ENCODE data around the gene ASB18.

ASB18 gene

GRCh38 chr2:236164925-236165841 is 99.0 kb downstream of the ASB18 start:
- Mint-ChIP-seq H3K9me3 (no peaks in the 10 kb centered on the region), H3K27me3 (ENCODE audit: low read depth) (peaks cover 60% of the 10 kb centered on the region), H3K36me3 (ENCODE audit: low read depth) (no peaks in the 10 kb centered on the region), H3K27ac (peak overlapping the region; percentile 74), H3K4me3 (no peak overlapping the region), H3K4me1 (ENCODE audit: low read depth) (peaks cover 3% of the 10 kb centered on the region)

GRCh38 chr2:236164201-236164924 is 99.8 kb downstream of the ASB18 start:
- Mint-ChIP-seq H3K9me3 (no peaks in the 10 kb centered on the region), H3K27ac (peak overlapping the region; percentile 74), H3K4me3 (no peak overlapping the region), H3K4me1 (ENCODE audit: low read depth) (peaks cover under 1% of the 10 kb centered on the region), H3K36me3 (ENCODE audit: low read depth) (no peaks in the 10 kb centered on the region), H3K27me3 (ENCODE audit: low read depth) (peaks cover 55% of the 10 kb centered on the region)

GRCh38 chr2:236163471-236164200 is 100.6 kb downstream of the ASB18 start:
- no peaks in the 10 kb centered on the region for H3K9me3 Mint-ChIP-seq
- H3K36me3 Mint-ChIP-seq (ENCODE audit: low read depth): no peaks in the 10 kb centered on the region
- H3K4me1 Mint-ChIP-seq (ENCODE audit: low read depth): no peaks in the 10 kb centered on the region
- peaks cover 54% of the 10 kb centered on the region for H3K27me3 Mint-ChIP-seq (ENCODE audit: low read depth)
- no peak overlapping the region for H3K4me3 Mint-ChIP-seq
- H3K27ac Mint-ChIP-seq: no peak overlapping the region

DNA sequence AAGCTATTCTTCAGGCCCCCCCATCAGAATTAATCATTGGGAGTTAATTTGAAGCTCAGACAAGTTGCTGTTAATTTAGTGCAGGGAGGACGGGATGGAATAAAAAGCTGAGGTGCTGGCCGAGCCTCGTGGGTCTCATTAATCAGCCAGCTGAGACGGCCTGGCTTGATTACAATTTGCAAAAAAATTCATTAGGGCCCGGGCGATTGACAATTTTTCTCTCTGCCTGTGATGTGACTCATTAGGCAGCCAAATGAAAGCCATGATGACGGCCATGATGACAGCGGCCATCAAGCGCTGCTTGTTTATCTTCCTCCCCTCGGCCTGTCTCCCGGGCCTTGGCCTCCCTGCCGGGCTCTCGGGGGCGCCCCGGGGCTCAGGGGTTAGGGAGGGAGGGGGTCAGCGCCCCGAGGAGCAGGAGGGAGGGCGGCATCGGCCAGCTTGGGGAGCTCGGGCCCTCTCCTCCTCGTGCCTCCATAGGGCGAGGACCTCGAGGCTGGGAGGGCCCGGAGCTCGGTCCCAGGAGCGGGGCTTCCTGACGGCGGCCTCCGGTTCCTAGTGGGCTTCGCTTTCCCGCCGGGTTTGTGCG is 101.2 kb downstream of the ASB18 start:
- no peak overlapping the region for H3K27ac Mint-ChIP-seq
- no peaks in the 10 kb centered on the region for H3K4me1 Mint-ChIP-seq (ENCODE audit: low read depth)
- H3K4me3 Mint-ChIP-seq: no peak overlapping the region
- H3K27me3 Mint-ChIP-seq (ENCODE audit: low read depth): peaks cover 61% of the 10 kb centered on the region
- H3K36me3 Mint-ChIP-seq (ENCODE audit: low read depth): no peaks in the 10 kb centered on the region
- H3K9me3 Mint-ChIP-seq: no peaks in the 10 kb centered on the region

GRCh38 chr2:236162031-236162845 is 102.0 kb downstream of the ASB18 start:
- H3K36me3 Mint-ChIP-seq (ENCODE audit: low read depth): no peaks in the 10 kb centered on the region
- H3K9me3 Mint-ChIP-seq: no peaks in the 10 kb centered on the region
- no peak overlapping the region for H3K27ac Mint-ChIP-seq
- no peaks in the 10 kb centered on the region for H3K4me1 Mint-ChIP-seq (ENCODE audit: low read depth)
- peaks cover 67% of the 10 kb centered on the region for H3K27me3 Mint-ChIP-seq (ENCODE audit: low read depth)
- no peak overlapping the region for H3K4me3 Mint-ChIP-seq

GRCh38 chr2:236161531-236161930 is 102.7 kb downstream of the ASB18 start:
- Mint-ChIP-seq H3K9me3 (no peaks in the 10 kb centered on the region), H3K27ac (no peak overlapping the region), H3K4me1 (ENCODE audit: low read depth) (no peaks in the 10 kb centered on the region), H3K36me3 (ENCODE audit: low read depth) (no peaks in the 10 kb centered on the region), H3K4me3 (no peak overlapping the region), H3K27me3 (ENCODE audit: low read depth) (peaks cover 63% of the 10 kb centered on the region)

DNA sequence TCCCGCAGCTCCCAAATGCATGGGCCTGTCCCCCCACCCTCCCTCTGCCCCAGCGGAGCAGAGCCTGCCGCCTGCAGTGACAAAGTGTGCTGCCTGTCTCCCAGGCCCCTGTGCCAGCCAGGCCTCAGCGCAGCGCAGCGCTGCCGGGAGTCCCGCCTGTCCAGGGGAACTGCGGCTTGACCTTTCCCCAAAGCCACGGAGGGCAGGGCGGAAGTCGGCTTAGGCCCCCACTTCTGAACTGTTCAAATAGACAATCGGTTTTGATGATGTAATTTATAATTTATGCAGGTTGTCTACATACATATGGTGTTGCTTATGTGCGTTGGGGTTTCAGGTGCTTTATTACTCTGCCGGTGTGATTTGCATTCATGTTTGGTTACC is 103.1 kb downstream of the ASB18 start:
- H3K27ac Mint-ChIP-seq: no peak overlapping the region
- no peaks in the 10 kb centered on the region for H3K4me1 Mint-ChIP-seq (ENCODE audit: low read depth)
- H3K27me3 Mint-ChIP-seq (ENCODE audit: low read depth): peaks cover 58% of the 10 kb centered on the region
- no peaks in the 10 kb centered on the region for H3K36me3 Mint-ChIP-seq (ENCODE audit: low read depth)
- no peak overlapping the region for H3K4me3 Mint-ChIP-seq
- no peaks in the 10 kb centered on the region for H3K9me3 Mint-ChIP-seq

GRCh38 chr2:236160366-236161081 is 103.7 kb downstream of the ASB18 start:
- no peak overlapping the region for H3K27ac Mint-ChIP-seq
- no peak overlapping the region for H3K4me3 Mint-ChIP-seq
- H3K36me3 Mint-ChIP-seq (ENCODE audit: low read depth): no peaks in the 10 kb centered on the region
- H3K27me3 Mint-ChIP-seq (ENCODE audit: low read depth): peaks cover 53% of the 10 kb centered on the region
- H3K9me3 Mint-ChIP-seq: no peaks in the 10 kb centered on the region
- no peaks in the 10 kb centered on the region for H3K4me1 Mint-ChIP-seq (ENCODE audit: low read depth)

DNA sequence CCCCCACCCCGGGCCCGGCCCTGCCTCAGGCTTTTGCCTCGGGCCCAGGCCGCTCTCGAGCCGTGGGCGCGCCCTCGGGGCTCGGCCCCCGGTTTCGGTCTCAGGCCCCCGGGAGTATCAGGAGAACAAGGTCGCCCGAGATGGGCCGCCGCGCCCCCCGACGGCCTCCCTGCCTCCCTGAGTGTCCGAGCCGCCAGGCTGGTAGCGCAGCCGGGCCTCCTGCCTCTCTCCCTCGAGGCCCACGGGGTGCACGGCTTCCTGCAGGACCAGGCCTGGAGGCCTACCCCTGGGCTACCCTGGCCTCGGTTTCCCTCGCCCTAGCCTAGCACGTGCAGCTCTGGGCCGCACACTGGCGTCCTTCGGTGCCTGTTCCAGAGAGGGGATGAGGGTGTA is 104.4 kb downstream of the ASB18 start:
- Mint-ChIP-seq H3K27me3 (ENCODE audit: low read depth) (peaks cover 45% of the 10 kb centered on the region), H3K4me3 (no peak overlapping the region), H3K4me1 (ENCODE audit: low read depth) (no peaks in the 10 kb centered on the region), H3K36me3 (ENCODE audit: low read depth) (no peaks in the 10 kb centered on the region), H3K9me3 (no peaks in the 10 kb centered on the region), H3K27ac (no peak overlapping the region)

DNA sequence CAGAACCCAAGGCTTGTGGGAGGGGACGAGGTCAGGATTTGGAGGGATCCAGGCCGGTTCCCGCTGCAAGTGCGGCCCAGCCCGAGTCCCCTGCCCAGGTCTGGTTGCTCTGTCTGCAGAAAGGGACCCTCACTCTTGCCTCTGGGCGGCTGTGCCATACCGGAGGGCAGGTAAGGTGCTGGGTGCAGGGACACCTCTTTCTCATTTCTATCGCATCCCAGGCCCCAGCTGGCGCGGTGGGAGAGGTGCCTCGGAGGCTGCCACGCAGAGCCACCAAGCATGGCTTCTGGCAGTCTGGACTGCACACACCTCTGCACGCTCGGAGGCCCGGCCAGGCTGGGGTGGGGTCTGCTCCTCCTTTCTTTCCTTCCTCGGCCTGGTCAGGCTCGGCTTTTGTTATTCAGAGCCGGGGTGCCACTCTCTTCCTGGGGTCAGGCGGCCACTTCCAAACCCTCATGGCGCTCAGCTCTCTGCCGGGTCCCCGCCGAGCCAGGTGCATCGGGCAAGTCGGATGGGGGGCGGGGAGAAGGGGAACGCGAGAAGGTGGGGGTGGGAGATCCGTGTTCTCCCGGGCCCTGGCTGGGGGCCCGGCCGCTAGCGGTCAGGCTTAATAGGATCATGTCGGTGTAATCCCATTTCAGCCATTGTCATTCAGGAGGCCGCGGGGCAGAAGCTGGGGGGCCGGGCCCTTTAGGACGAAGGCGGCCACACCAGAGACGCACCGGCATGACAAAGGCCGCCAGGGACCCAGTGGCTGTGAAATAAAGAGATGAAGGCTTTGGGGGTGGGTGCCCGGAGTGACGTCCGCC is 105.0 kb downstream of the ASB18 start:
- H3K36me3 Mint-ChIP-seq (ENCODE audit: low read depth): no peaks in the 10 kb centered on the region
- H3K4me3 Mint-ChIP-seq: no peak overlapping the region
- H3K4me1 Mint-ChIP-seq (ENCODE audit: low read depth): no peaks in the 10 kb centered on the region
- peaks cover 43% of the 10 kb centered on the region for H3K27me3 Mint-ChIP-seq (ENCODE audit: low read depth)
- peaks cover 5% of the 10 kb centered on the region for H3K9me3 Mint-ChIP-seq
- H3K27ac Mint-ChIP-seq: no peak overlapping the region

GRCh38 chr2:236157815-236158498 is 106.2 kb downstream of the ASB18 start:
- Mint-ChIP-seq H3K27ac (no peak overlapping the region), H3K4me1 (ENCODE audit: low read depth) (no peaks in the 10 kb centered on the region), H3K27me3 (ENCODE audit: low read depth) (peaks cover 43% of the 10 kb centered on the region)

DNA sequence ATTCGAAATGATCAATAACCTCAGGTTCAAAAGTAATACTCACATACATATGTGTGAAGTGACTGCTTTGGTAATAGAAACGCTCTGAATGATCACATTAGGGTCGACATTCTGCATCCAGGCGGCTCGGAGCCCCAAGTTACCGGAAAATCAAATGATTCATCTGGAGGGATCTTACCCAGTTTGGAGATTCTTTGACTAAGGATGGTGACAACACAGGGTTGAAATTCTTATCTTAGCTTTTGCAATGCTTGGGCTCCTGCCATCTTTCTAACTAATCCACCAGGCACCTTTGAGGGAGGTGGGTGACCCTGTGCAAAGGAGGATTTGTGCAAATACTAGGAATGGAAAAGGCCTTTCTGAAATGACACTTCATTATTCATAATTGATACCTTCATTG is 106.8 kb downstream of the ASB18 start:
- H3K36me3 Mint-ChIP-seq (ENCODE audit: low read depth): no peaks in the 10 kb centered on the region
- peaks cover 16% of the 10 kb centered on the region for H3K9me3 Mint-ChIP-seq
- no peak overlapping the region for H3K27ac Mint-ChIP-seq
- no peaks in the 10 kb centered on the region for H3K4me1 Mint-ChIP-seq (ENCODE audit: low read depth)
- no peak overlapping the region for H3K4me3 Mint-ChIP-seq
- H3K27me3 Mint-ChIP-seq (ENCODE audit: low read depth): peaks cover 38% of the 10 kb centered on the region

More at GRCh38 chr2:236157815-236158498, 106.2 kb downstream of the ASB18 start:
- H3K9me3 Mint-ChIP-seq: peaks cover 12% of the 10 kb centered on the region
- no peak overlapping the region for H3K4me3 Mint-ChIP-seq
- no peaks in the 10 kb centered on the region for H3K36me3 Mint-ChIP-seq (ENCODE audit: low read depth)

Data from T-helper 1 cell treated with Interleukin-12 subunit alpha and Interleukin-12 subunit beta and Interleukin-4 antibody, amounts not matched to agents 30 μg/mL and 1 μg/mL, for 36 hours (primary cell).